ENCODE data around the gene PPP4R4. TPM values are rescaled to one million over a fixed set of nuclear protein-coding genes. Genes with fewer than 3 reads are reported as not detected.

Gene PPP4R4
- total RNA-seq, 1 donor from 2014 or later = 12.8 TPM

GRCh38 chr14:94173471-94173884 lies 644 bp upstream of the PPP4R4 start:
- H3K36me3 Mint-ChIP-seq (ENCODE audit: insufficient read depth) = no peaks in the 10 kb centered on the region

GRCh38 chr14:94174604-94175010 lies 485 bp downstream of the PPP4R4 start:
- TF ChIP-seq, protein P1, sequence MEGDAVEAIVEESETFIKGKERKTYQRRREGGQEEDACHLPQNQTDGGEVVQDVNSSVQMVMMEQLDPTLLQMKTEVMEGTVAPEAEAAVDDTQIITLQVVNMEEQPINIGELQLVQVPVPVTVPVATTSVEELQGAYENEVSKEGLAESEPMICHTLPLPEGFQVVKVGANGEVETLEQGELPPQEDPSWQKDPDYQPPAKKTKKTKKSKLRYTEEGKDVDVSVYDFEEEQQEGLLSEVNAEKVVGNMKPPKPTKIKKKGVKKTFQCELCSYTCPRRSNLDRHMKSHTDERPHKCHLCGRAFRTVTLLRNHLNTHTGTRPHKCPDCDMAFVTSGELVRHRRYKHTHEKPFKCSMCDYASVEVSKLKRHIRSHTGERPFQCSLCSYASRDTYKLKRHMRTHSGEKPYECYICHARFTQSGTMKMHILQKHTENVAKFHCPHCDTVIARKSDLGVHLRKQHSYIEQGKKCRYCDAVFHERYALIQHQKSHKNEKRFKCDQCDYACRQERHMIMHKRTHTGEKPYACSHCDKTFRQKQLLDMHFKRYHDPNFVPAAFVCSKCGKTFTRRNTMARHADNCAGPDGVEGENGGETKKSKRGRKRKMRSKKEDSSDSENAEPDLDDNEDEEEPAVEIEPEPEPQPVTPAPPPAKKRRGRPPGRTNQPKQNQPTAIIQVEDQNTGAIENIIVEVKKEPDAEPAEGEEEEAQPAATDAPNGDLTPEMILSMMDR (IDR thresholded peaks at IDR 0.05; ENCODE audit: unreplicated experiment) = no peak
- peaks cover 20% of the 10 kb centered on the region for H3K4me1 Mint-ChIP-seq (ENCODE audit: low read depth)
- H3K27ac Mint-ChIP-seq = no peak overlapping the region
- H3K4me3 Mint-ChIP-seq (ENCODE audit: low read depth) = peak overlapping the region; percentile 73
- DNase-seq (ENCODE audit: low spot score, unreplicated experiment) = no peak
- no peaks in the 10 kb centered on the region for H3K9me3 Mint-ChIP-seq (ENCODE audit: low read depth)
- H3K27me3 Mint-ChIP-seq = peaks cover 24% of the 10 kb centered on the region
- no peaks in the 10 kb centered on the region for H3K36me3 Mint-ChIP-seq (ENCODE audit: insufficient read depth)

More at GRCh38 chr14:94173471-94173884, 644 bp upstream of the PPP4R4 start:
- no peak for DNase-seq (ENCODE audit: low spot score, unreplicated experiment)
- TF ChIP-seq, protein P1 (IDR thresholded peaks at IDR 0.05; ENCODE audit: unreplicated experiment) = no peak
- H3K9me3 Mint-ChIP-seq (ENCODE audit: low read depth) = no peaks in the 10 kb centered on the region
- H3K27ac Mint-ChIP-seq = peak overlapping the region; percentile 90
- H3K4me1 Mint-ChIP-seq (ENCODE audit: low read depth) = peaks cover 16% of the 10 kb centered on the region
- peaks cover 24% of the 10 kb centered on the region for H3K27me3 Mint-ChIP-seq
- peak overlapping the region; percentile 82 for H3K4me3 Mint-ChIP-seq (ENCODE audit: low read depth)

GRCh38 chr14:94175011-94175745 lies 1.1 kb downstream of the PPP4R4 start:
- Mint-ChIP-seq H3K27me3 (peaks cover 24% of the 10 kb centered on the region), H3K36me3 (ENCODE audit: insufficient read depth) (no peaks in the 10 kb centered on the region), H3K9me3 (ENCODE audit: low read depth) (no peaks in the 10 kb centered on the region), H3K4me3 (ENCODE audit: low read depth) (peak overlapping the region; percentile 73), H3K4me1 (ENCODE audit: low read depth) (peaks cover 26% of the 10 kb centered on the region), H3K27ac (peak overlapping the region; percentile 22)
- TF ChIP-seq, protein P1 (IDR thresholded peaks at IDR 0.05; ENCODE audit: unreplicated experiment) = no peak
- DNase-seq (ENCODE audit: low spot score, unreplicated experiment) = peak; percentile 19

DNA sequence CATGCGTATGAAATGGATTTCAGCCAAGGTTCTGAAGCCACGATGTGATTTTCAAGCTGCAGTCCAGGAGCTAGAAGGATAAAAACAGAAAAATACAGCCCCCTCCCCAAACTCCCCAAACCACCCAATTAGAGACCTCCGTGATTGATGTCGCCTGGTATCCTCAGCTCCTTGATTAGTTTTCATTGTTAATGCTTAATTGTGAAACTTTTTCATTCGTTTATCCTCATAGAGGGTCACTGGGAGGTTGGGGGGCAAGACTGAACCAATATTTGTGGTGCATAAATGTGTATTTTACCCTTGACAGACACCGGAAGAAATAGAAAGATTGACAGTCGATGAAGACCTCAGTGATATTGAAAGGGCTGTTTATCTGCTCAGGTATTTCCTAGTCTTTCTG lies 1.6 kb downstream of the PPP4R4 start:
- Mint-ChIP-seq H3K4me3 (ENCODE audit: low read depth) (peak overlapping the region; percentile 73), H3K36me3 (ENCODE audit: insufficient read depth) (no peaks in the 10 kb centered on the region), H3K27me3 (peaks cover 24% of the 10 kb centered on the region), H3K27ac (no peak overlapping the region), H3K9me3 (ENCODE audit: low read depth) (no peaks in the 10 kb centered on the region), H3K4me1 (ENCODE audit: low read depth) (peaks cover 31% of the 10 kb centered on the region)
- TF ChIP-seq, protein P1 (IDR thresholded peaks at IDR 0.05; ENCODE audit: unreplicated experiment) = no peak
- no peak for DNase-seq (ENCODE audit: low spot score, unreplicated experiment)

DNA sequence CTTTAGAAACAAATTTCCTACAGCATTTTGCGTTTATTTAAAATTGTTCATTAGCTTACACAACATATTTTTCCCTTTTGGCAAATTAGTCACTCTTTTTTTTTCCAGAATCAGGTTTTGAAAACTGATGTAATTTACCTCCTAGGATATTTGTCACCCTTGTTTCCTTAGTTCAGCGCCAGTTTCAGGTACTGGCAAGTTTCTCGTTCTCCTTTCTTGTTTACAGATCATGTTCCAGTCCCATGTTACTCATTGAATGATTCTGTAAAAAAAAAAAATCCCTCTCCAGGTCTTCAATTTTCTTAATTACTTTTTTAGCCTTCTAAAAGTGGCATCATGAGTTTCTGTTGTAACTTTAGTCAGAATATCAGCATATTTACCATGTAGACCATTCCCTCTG lies 2.7 kb downstream of the PPP4R4 start:
- TF ChIP-seq, protein P1 (IDR thresholded peaks at IDR 0.05; ENCODE audit: unreplicated experiment) = no peak
- Mint-ChIP-seq H3K27me3 (peaks cover 16% of the 10 kb centered on the region), H3K36me3 (ENCODE audit: insufficient read depth) (no peaks in the 10 kb centered on the region), H3K4me3 (ENCODE audit: low read depth) (peak overlapping the region; percentile 9), H3K27ac (no peak overlapping the region), H3K4me1 (ENCODE audit: low read depth) (peaks cover 35% of the 10 kb centered on the region), H3K9me3 (ENCODE audit: low read depth) (no peaks in the 10 kb centered on the region)
- no peak for DNase-seq (ENCODE audit: low spot score, unreplicated experiment)
